ENCODE results near the gene EIF5A2. TPM values are rescaled to one million over a fixed set of nuclear protein-coding genes. Genes with fewer than 3 reads are reported as not detected.
"Not testable (repeated sequence)": the region's sequence is repeated elsewhere in the genome, so short reads cannot be mapped to it uniquely, and the experiment has no call there.

The EIF5A2 gene
- 11.4 TPM for polyA plus RNA-seq (2013, experiment 1 of 2; ENCODE audit: insufficient read length)
- 12.5 TPM for polyA plus RNA-seq (2013, experiment 2 of 2; ENCODE audit: insufficient read length)

DNA sequence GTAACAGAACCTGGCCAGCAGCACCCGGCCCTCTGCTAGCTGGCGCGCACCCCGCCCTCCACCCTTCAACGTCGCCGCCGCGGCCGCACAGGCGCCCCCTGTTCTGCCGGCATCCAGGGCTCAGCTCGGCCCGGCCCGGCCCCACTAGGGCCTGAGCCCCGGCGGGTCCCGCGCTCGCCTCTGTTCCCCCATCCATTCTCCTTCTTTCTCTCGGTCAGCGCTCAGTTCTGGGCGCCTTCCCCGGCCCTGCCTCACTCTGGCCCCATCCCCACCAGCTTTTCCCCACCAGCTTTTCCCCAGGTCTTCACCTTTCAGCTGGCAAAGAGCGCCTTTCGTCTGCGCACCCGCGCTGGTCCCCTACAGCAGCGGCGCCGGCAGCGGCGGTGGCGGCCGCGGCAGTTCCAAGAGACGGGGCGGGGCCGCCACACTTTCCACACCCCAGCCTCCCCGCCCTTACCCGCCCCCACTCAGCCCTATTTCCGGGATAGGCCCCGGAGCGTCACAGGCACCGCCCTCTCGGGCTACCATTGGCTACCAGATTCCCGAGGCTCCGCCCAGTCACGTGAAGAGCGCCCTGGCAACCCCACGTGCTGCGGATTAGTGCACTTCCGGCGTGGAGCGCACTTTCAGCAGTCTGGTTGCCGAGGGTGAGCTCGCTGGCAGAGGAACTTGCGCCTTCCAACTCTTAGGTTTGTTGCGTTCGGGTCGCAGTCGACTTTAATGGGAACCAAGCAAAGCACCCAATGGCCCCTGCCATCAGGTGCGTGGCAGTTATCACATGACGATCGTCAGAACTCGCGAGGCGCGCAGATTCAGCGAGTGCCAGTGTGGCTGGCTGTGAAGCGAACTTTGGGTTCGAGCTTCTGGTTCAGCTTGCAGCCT lies at the start of gene EIF5A2:
Gene EIF5A2, minus strand, starts transcription at position 403 of the 882 bp plus-strand sequence. CDS start 831 bp downstream, outside the sequence.
- peak; percentile 96 for DNase-seq

DNA sequence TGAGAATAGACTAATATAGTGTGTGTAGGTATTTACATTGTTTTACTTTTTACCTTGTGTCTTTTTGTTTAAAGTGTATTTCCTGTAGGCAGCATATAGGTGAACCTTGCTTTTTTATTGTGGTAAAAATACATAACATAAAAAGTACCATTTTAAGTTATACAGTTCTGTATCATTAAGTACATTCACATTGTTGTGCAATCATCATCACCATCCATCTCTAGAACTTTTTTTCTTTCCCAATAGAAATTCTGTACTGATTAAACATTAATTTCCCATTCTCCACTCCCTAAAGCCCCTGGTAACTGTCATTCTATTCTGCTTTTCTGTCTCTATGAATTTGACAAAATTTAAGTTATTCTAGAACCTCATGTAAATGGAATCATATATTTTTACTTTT lies 48.2 kb upstream of the EIF5A2 start:
- DNase-seq, result no peak

DNA sequence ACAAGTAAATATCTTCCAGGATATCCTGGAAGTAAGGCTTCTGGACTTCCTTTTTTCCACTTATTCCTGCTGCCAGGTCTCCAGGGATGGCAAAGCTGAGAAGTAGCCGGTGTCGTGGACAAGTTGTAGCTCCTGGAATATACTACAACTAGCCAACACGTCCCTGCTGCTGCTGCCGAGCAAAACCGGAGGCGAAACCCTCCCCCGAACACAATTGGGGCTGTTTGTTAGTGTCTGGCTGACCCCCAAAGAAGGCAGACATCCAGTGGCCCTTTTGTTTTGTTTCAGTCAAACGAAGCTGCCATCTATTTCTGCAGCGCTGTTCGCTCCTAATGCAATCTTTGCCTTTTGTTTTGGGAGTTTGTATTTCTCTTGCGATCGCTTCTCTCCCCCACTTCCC lies 45.3 kb upstream of the EIF5A2 start:
- no peak for DNase-seq

DNA sequence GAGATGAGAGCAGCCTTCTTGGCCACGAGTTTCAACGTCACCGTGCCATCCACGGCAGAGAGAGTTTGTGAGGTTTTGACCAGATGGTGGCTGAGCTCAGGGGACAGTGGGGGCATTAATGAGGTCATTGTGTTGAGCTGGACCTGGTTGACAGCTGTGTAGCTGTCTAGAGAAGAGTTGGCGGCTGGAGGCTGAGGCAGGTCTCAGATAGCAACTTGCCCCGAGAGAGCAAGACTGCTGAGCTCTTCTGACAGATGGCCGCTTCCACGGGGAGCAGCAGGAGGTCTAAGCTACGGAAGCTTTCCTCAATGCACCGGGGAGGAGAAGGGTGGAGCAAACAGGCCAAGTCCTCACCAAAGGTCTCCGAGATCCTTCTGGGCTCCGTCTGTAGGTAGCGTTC lies 44.8 kb upstream of the EIF5A2 start:
- DNase-seq, result no peak

DNA sequence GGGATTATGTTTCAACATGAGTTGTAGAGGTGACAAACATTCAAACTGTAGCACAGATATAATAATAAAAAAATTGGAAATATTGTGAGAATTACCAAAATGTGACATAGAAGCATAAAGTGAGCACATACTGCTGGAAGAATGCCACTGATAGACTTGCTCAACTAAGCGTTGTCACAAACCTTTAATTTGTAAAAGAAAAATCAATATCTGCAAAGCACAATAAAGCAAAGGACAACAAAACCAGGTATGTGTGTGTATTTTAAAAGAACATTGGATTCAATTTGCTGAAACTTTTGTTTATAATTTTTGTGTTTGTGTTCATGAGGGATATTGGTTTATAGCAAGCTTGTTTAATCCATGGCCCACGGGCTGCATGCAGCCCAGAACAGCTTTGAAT lies 40.8 kb upstream of the EIF5A2 start:
- no peak for DNase-seq

DNA sequence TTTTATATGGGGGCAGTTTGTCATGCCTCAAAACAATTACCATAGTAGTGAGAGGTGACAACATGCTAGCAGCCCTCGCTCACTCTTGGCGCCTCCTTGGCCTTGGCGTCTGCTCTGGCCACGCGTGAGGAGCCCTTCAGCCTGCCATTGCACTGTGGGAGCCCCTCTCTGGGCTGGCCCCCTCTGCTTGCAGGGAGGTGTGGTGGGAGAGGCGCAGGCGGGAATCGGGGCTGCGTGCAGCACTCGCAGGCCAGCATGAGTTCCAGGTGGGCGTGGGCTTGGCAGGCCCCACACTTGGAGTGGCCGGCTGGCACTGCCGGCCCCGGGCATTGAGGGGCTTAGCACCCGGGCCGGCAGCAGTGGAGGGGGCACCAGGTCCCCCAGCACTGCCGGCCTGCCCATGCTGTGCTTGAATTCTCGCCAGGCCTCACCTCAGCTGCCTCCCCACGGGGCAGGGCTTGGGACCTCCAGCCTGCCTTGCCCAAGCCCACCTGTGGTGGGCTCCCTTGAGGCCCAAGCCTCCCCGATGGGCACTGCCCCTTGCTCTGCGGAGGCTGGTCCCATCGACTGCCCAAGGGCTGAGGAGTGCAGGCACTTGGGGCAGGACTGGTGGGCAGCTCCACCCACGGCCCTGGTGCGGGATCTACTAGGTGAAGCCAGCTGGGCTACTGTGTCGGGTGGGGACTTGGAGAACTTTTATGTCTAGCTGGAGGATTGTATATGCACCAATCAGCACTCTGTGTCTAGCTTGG lies 38.8 kb upstream of the EIF5A2 start:
- DNase-seq, result no peak

DNA sequence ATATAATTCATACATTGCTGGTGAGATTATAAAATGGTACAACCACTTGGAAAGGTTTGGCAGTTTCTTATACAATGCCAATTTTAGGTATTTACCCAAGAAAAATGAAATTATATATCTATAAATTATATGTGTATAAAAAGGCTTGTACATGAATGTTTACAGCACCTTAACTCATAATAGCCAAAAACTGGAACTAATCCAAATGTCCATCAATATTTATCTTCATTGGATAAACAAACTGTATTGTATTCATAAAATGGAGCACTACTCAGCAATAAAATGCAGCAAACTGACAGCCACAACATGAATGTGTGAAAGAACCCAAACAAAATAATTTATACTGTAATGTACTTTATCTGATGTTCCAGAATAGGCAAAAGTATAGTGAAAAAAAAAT lies 33.6 kb upstream of the EIF5A2 start:
- no peak for DNase-seq

DNA sequence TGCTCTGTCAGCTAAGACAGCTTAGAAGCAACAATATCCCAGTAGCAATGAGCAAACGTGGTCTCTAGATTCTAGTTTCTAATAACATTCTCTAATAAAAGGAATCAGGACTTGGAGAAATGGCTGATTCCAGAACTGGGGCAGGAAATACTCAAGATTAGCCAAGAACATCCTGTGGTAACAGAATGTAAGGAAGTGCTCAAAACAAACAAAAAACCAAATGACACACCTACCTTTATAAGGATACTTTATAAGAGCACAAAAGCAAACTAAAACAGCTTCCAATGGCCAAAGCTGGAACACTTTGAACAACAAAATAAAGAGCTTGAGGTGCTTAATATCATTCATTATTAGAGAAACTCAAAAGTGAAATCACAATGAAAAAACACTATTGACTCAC lies 33.1 kb upstream of the EIF5A2 start:
- DNase-seq, result no peak

DNA sequence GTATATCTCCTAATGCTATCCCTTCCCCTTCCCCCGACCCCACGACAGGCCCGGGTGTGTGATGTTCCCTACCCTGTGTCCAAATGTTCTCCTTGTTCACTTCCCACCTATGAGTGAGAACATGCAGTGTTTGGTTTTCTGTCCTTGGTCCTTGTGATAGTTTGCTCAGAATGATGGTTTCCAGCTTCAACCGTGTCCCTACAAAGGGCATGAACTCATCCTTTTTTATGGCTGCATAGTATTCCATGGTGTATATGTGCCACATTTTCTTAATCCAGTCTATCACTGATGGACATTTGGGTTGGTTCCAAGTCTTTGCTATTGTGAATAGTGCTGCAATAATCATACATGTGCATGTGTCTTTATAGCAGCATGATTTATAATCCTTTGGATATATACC lies 24.6 kb upstream of the EIF5A2 start:
- not testable (repeated sequence) for DNase-seq

DNA sequence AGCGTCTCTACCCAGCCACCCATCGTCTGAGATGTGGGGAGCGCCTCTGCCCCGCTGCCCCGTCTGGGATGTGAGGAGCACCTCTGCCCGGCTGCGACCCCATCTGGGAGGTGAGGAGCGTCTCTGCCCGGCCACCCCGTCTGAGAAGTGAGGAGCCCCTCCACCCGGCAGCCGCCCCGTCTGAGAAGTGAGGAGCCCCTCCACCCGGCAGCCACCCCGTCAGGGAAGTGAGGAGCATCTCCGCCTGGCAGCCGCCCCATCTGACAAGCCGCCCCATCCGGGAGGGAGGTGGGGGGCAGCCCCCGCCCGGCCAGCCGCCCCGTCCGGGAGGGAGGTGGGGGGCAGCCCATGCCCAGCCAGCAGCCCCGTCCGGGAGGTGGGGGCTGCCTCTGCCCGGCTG lies 15.1 kb upstream of the EIF5A2 start:
- DNase-seq, result not testable (repeated sequence)

DNA sequence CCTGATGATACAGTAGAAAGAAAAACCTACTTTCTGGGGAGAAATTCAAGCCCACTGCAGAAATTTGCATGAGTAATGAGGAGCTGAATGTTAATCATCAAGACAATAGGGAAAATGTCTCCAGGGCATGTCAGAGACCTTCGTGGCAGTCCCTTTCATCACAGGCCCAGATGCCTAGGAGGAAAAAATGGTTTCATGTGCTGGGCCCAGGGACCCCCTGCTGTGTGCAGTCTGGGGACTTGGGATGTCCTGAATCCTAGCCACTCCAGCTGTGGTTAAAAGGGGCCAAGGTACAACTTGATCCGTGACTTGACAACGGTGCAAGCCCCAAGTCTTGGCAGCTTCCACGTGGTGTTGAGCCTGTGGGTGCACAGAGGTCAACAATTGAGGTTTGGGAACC lies 10.3 kb upstream of the EIF5A2 start:
- DNase-seq, result no peak

DNA sequence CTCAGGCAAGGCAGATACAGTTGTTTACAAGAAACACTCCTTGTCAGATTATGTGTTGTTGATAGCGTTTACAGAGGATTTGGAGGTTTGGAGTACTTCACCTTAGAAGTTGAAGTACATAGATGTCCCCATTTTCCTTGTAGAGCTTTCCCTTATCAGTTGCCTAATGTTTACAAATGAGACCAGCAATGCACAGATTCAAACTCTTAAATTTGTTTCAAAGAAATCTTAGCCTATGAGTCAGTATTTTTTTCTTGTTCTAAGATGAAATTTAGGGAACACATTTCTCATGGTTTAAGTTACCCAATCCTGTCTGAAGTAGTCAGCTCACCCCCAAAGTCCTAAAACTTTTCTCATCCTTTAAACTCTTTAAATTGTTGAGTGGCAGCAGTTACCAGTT lies 6.3 kb upstream of the EIF5A2 start:
- DNase-seq, result no peak

DNA sequence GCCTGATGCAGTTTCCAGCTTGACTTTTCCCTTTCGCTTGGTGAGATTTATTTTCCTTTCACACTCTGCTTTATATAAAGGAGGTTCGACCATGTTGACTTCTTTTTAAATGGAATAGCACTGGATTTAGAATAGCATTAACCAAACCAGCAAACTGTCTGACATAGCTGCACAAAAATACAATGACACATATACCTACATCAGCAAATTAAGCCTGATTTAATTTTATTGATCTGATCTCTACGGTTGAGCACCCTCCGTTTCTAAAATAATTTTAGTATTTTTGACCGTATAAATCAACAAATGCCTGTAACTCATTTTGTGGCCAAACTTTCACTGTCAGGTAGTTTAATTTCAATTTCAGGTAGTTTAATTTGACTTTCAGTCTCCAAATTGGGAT lies 5.8 kb upstream of the EIF5A2 start:
- DNase-seq, result no peak

DNA sequence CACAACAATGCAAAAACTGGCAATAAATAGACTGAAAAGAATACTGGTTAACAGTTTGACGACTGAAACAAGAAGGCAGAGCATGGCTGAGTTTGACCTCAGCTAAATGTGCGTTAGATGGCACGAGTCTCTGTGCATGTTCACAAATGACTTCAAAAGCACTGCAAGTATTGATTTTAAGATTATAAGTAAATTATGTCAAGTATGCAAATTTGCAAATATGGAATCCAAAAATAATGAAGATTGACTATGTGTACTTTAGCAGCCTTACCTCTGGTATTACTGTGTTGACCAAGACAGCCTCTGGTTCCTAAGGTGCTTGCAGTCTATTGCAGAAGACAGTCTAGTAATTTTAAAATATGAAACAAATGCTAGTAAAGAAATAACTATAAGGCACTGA lies 2.6 kb upstream of the EIF5A2 start:
- no peak for DNase-seq

DNA sequence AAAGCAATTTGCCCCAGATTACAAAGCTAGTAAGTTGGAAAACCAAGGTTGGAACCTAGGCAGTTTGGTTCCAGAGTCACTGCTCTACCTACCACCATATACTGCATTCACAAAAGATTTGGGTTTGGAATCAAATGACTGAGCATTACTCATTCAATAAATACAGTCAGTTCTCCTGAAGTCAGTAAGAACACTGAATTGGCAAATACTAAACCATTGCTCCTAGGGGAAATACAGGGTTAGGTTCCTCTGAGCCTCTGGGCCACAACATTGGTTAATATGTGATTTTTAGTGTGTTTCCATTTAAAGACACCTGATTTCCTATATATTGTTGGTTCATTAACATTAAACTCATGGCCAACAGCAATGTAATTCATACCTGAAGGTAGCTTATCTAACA lies 2.1 kb upstream of the EIF5A2 start:
- DNase-seq, result no peak

DNA sequence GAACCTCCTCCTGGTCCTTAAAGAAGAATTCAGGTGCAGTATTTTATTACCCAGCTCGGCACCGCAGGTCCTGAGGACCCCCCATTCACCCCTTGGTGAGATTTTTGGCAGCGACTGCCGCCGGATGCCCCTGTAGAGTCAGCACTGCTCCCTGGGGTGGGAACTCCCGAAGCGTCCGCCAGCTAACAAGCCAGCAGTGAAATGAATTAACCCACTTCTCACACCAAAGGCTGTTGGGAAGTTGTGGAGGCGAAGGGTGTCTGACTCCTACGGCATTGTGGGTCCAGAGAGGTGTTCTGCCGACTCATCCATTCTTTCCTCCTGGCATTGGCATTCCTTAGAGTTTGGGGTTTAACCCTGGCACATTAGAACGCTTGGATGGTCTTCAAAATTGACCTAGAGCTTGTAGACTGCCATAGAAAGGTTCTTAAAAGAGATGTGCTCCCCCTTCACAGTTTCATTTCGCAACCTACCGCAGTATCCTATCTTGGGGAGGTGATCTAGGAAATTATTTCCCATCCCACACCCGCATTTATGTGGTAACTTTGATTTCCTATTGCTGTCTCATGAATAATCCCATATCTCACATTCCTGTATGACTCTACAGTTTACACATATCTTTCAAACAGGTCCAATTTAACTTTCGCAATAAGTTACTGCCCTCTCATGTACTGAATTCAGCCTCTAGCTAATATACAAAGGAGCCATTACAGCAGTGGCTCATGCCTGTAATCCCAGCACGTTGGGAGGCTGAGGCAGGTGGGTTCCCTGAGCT lies 879 bp upstream of the EIF5A2 start:
- peak; percentile 62 for DNase-seq

DNA sequence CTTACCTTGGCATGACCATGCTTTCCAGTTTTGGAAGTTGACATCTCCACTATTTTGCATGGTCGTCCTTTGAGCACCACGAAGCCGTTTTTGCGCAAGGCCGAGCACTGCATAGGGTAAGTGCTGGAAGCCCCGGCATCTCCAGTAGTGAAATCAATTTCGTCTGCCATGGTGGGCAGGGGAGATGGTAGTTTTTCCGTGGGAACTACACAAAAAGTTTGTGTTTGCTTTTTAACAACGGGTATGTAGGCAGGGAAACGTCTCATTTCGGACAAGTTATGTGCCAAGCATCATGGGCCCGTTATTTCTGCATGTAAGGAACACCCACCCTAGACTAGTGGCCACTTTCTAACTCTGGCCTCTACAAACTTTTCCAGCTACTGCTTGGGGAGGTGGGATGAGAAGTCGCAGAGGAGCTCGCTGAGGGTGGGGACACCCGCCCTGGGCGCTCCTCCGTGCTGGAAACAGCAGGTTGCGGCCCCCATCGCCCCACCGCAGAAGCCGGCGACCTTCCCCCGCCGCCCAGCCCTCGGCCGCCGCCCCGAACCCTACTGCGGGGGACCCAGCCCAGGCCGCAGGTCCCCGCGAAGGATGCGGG lies 701 bp downstream of the EIF5A2 start:
- DNase-seq, result peak; percentile 20

DNA sequence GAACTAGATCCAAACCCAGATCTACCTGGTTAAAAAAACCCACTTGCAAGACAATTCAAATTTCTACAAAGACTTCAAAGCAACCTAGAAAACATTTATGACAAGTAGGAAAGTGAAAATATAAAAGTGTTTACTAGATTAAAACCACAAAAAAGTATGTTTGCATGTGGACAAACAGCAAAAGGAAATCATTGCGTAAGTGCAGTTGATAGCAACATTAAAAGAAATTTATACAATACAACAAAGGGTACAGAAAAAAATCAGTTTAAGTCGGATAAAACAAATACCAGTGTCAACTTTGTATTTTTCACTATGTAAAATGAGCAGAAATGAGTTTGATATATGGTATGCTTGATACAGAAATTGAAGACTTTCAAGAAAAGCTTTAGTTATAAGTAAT lies 2.6 kb downstream of the EIF5A2 start:
- DNase-seq, result no peak

DNA sequence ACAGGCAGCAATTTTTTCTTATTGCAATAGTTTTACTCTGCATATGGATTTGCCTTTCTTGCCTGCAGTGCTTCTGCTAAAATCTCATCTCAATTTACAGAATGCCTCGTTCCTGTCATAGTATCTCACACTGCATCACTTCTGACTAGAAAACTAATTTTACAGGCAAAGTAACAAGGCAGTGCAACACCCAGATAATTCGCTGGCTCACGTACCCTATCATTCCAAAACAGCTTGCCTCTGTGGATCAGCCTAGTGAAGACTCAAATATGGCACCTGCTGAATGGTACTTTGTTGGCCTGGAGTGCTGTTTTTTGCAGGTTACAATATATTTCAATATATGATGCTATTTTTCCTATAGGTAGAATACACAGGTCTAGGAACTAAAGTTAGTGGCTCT lies 5.3 kb downstream of the EIF5A2 start:
- DNase-seq, result no peak

DNA sequence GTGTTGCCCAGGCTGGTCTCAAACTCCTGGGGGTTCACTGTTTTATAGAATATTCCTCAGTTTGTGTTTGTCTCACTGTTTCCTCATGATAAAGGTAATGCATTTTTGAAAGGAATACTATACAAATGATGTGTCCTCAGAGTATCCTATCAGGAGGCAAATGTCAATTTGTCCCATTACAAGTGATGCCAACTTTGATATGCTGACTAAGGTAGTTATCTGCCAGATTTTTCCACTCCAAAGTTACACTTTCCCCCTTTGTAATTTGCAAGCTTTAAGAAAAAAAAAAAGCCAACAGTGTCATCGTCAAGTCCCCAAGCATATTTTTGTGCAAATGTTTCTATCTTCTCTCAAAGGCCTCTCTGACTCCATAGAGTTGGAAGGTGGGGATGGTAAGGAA lies 9.0 kb downstream of the EIF5A2 start:
- no peak for DNase-seq

DNA sequence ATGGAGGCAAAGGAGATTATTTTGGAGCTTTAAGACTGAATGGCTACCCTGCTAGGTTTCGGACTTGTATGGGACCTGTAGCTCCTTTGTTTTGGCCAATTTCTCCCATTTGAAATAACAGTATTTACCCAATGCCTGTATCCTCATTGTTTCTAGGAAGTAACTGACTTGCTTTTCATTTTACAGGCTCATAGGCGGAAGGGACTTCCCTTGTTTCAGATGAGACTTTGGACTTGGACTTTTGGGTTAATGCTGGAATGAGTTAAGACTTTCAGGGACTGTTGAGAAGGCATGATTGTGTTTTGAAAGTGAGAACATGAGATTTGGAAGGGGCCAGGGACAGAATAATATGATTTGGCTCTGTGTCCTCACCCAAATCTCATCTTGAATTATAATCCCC lies 10.5 kb downstream of the EIF5A2 start:
- no peak for DNase-seq

DNA sequence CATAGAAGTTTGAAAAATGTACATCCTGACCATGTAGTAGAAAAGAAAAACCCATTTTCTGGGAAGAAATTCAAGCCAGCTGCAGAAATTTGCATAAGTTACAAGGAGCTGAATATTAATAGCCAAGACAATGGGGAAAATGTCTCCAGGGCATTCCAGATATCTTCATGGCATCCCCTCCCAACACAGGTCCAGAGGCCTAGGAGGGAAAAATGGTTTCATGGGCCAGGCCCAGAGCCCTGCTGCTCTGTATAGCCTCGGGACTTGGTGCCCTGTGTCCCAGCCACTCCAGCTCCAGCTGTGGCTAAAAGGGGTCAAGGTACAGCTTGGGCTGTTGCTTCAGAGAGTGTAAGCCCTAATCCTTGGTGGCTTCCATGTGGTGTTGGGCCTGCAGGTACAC lies 11.2 kb downstream of the EIF5A2 start:
- DNase-seq, result not testable (repeated sequence)

DNA sequence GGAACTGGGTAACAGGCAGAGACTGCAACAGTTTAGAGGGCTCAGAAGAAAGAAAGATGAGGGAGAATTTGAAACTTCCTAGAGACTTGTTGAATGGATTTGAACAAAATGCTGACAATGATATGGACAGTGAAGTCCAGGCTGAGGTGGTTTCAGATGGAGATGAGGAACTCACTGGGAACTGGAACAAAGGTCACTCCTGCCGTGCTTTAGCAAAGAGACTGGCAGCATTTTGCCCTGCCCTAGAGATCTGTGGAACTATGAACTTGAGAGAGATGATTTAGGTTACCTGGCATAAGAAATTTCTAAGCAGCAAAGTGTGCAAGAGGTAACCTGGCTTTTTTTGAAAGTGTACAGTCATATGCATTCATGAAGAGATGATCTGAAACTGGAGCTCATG lies 11.7 kb downstream of the EIF5A2 start:
- DNase-seq, result no peak

Measured in fibroblast of skin of back (primary cell).